ENCODE measurements around the gene OOSP4A. TPM values are rescaled to one million over a fixed set of nuclear protein-coding genes. Genes with fewer than 3 reads are reported as not detected.

Gene OOSP4A
- not detected in 2 replicates for total RNA-seq

GRCh38 chr11:59963733-59964132 lies at the start of gene OOSP4A:
Gene OOSP4A, plus strand, starts transcription at chr11:59964033. Its CDS starts 0 bp downstream, at chr11:59964033.

DNA sequence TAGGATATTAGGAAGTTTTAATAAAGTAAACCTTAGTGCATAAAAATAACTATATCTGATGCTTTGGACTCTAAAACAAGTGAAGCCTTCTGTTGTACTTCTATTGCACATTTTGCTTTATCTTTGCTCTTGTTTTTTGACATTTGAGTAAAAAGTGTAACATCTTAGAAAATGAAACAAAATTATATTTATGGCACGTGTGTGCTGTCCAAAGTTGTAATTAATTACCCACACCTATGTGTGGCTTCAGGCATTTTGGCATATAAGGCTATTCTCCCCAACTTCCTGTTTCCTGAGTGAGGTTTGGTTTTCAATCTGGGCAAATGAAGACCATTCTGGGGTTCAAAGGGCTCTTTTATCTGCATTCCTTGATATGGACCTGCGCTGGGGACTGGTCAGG lies 25.7 kb upstream of the OOSP4A start, which contains the start of gene OOSP1:
OOSP1 (plus strand) TSS at position 301 of the 400 bp plus-strand sequence; CDS start at position 324, 23 bp downstream.

DNA sequence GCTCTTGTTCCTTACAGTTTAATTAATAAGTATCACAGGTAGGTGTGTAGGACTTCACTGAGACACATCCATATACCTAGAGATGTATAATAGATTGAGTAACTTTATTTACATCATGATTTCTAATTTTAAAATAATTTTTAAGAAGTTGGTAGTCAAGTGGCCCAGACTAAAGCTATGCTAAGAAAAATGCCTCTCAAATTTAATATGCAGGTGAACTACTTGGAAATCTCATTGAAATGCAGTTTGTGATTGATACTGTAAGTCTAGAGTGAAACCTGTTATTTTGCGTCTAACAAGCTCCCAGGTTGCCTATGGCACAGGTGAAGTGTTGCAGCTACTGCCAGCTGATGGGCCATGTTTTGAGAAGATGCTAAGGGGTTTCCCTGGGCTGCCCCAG lies 53.0 kb downstream of the OOSP4A start, which contains the start of gene OOSP4B:
OOSP4B (plus strand) TSS at position 301 of the 400 bp plus-strand sequence.

Other genes with a start within 250 kb of the OOSP4A start
- gene STX3, start 208.7 kb upstream of the OOSP4A start, total RNA-seq = 12.4 and 27.8 TPM in 2 replicates
- 76.1 and 83.2 TPM in 2 replicates for gene MRPL16, start 153.3 kb upstream of the OOSP4A start, total RNA-seq
- gene CBLIF, start 118.5 kb upstream of the OOSP4A start, total RNA-seq = not detected in 2 replicates
- gene TCN1, start 97.5 kb upstream of the OOSP4A start, total RNA-seq = 0.08 and 0.68 TPM in 2 replicates
- not detected in 2 replicates for gene OOSP3, start 85.3 kb upstream of the OOSP4A start, total RNA-seq
- gene OOSP1, start 25.6 kb upstream of the OOSP4A start, total RNA-seq = not detected in 2 replicates
- not detected in 2 replicates for gene OOSP4B, start 53.1 kb downstream of the OOSP4A start, total RNA-seq
- gene OOSP2, start 76.4 kb downstream of the OOSP4A start, total RNA-seq = not detected in 2 replicates
- not detected in 2 replicates for gene MS4A3, start 92.6 kb downstream of the OOSP4A start, total RNA-seq
- gene MS4A2, start 124.6 kb downstream of the OOSP4A start, total RNA-seq = not detected in 2 replicates
- not detected in 2 replicates for gene MS4A6A, start 219.1 kb downstream of the OOSP4A start, total RNA-seq

Measured in hair follicular keratinocyte (primary cell).